ENCODE measurements around the gene RAVER2. TPM values are rescaled to one million over a fixed set of nuclear protein-coding genes. Genes with fewer than 3 reads are reported as not detected.
A peak's percentile ranks its signal among the peaks of the same experiment; 100 is the strongest.
"Not testable (repeated sequence)": the region's sequence is repeated elsewhere in the genome, so short reads cannot be mapped to it uniquely, and the experiment has no call there.

RAVER2 gene
- total RNA-seq, 1 donor from 2014 or later, result 10.1 TPM

DNA sequence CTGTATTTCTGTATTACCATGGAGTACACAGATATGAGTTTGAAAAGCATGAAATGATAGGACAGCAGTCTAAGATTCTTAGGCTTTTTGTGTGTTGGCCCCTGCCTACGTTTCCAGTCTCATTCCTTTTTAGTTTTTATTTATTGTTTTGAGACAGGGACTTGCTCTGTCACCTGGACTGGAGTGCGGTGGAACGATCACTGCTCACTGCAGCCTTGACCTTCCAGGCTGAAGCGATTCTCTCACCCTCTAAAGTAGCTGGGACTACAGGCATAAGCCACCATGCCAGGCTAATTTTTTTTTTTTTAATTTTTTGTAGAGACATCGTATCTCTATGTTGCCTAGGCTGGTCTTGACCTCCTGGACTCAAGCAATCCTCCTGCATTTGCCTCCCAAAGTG, 3.8 kb downstream of the RAVER2 start:
- DNase-seq (ENCODE audit: low spot score), result no peak

DNA sequence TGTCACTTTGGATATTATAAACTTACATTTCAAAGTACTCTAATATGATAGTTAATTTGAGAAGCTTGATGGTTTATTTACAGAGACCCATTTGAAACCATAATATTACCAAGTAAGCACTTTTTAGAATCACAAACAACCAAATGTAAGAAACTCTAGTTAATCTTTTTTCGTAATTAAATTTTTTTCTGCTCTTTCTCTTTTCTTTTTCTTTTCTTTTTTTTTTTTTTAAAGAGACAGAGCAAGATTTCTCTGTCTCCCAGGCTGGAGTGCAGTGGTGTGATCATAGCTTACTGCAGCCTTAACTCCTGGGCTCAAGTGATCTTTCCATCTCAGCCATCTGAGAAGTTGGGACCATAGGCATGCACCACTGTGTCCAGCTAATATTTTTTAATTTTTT, 5.2 kb downstream of the RAVER2 start:
- no peak for DNase-seq (ENCODE audit: low spot score)

DNA sequence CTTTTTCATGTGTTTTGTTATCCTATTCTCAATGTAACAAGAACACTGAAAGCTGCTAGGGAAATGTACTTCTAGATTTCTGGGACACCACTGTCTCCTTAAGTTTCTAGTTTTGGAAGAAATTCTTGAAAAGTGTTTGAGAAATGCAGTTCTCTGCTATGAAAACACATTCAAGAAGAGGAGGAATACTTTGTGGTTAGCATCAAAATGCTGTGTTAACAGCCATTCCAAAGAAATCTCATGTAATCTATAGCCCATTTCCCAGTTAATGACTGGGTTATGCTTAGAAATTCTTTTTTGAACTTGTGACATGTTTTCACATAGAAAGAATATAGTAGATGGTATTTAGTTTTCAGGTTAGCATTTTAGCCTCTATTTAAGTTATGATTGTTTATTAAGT, 6.0 kb downstream of the RAVER2 start:
- DNase-seq (ENCODE audit: low spot score), result no peak

DNA sequence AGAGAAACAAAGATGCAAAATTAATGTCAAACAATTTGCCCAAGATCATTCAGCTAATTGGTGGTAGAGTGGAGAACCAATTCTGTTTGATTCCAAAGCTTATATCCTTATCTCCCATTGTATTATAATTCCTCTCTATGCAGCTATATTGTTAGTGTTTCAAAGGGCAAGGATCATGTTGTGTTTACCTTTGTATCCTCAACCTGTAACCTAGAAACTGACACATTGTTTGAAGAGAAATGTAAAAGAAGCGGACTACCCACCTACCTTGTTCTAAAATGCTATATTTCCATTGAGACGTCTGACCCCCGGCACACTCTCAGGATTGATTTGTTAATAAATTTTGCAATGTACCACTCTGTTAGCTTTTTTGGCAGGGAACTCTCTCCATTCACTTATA, 9.3 kb downstream of the RAVER2 start:
- no peak for DNase-seq (ENCODE audit: low spot score)

DNA sequence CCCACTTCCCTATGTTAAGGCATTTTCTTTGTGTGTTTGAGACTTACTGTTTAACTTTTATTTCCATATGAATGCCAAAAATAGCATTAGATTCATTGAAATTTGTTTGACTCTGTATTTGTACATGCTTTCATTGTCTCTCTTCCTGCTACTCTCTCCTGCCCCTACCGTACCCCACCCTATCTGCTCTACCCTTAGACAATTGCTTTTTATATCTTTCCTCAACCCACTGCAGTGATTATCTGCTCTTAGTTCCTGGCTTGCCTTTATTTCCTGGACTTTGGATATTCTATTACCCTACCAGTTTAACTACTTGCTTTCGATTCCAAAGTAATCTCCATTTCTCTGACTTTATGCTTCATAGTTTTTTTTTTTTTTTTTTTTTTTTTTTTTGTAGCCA, 10.5 kb downstream of the RAVER2 start:
- peak; percentile 3 for DNase-seq (ENCODE audit: low spot score)

DNA sequence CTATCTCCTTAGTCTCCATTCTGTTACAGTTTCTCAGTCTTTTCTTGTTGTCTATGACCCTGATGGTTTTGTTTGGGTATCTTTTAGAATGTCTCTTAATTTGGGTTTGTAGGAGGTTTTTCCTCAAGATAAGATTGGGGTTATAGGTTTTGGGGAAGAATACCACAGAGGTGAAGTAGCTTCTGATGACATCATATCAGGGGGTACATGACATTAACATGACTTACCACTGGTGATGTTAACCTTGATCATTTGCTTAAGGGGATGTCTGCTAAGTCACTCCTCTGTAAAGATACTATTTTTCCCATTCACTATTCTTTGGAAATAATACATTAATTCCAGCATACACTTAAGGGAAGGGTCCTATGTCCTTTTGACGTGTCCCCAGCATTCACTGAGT, 11.9 kb downstream of the RAVER2 start:
- no peak for DNase-seq (ENCODE audit: low spot score)

DNA sequence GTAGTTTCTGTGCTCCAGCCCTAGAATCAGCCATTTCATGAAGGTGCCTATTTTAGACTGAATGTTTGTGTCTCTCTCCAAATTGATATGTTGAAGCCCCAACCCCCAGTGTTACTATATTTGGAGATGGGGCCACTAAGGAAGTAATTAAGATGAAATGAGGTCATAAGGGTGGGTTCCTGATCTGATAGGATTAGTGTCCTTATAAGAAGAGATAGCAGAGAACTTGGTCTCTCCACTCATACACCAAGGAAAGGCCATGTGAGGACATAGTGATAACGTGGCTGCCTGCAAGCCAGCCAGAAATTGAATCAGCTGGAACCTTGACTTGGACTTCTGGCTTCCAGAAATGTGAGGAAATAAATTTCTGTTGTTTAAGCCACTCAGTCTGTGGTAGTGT, 12.3 kb downstream of the RAVER2 start:
- DNase-seq (ENCODE audit: low spot score), result no peak

DNA sequence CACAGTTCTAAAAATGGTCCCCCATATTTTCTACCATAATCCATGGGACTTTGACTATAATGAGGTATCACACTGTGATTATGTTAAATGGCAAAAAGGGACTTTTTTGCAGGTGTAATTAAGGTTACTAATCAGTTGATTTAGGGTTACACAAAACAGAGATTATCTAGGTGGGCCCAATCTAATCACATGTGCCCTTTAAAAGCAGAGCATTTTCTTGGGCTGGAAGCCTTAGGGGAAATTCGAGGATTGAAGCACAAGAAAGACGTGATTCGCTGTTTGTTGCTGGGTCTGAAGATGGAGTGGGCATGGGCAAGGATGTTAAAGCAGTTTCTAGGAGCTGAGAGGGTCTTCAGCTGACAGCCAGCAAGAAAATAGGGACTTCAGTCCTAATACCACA, 13.4 kb downstream of the RAVER2 start:
- DNase-seq (ENCODE audit: low spot score), result no peak

DNA sequence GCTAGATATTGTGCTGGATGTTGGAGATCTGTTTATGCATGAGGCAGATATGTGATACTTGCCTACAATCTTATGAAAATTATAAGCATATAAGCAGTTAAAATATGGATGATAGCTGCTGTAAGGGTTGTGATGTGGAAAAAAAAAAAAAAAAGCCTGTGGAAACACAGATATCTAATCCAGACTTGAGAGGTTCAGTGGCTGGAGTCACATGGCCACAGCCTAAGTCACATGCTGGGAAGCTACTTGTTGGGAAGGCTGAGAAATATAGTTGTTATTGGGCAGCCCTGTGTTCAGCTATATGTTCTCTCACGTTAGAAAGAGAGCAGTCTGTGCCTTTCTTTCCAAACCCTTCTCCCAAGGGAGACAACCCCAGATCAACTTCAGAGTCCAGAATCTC, 15.1 kb downstream of the RAVER2 start:
- no peak for DNase-seq (ENCODE audit: low spot score)

DNA sequence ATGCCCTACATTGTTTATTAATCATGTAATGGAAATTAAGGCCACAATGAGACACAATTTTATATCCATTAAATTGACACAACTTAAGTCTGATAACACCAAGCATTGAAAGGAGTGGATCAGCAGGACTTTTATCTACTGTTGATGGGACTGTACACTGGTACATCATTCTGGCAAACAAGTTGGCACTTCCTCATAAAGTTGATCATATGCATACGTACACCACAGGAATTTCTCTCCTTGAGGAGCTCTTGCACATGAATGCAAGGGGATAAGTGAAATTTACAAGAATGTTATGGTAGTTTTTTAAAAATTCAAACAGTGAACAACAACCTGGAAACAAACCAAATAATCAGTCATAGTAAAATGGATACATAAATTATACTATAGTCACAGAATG, 20.1 kb downstream of the RAVER2 start:
- DNase-seq (ENCODE audit: low spot score), result no peak

DNA sequence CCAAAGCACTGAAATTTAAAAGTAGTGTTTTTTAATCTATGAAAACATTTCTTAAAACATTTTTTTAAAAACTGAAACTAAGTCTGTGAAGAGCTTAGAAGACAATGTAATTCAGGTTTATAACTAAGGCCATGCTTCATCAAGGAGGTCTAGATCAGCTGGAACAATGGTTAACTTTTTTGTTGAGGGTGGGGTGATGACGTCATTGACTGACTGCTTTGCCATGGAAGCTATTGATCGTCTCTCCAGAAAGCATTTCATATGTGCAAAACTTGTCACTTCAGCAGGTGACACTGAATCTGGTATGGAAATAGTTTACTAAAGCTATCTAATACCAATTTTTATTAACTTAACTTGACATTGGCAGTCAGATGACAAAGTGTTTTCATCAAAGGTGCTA, 21.0 kb downstream of the RAVER2 start:
- no peak for DNase-seq (ENCODE audit: low spot score)

DNA sequence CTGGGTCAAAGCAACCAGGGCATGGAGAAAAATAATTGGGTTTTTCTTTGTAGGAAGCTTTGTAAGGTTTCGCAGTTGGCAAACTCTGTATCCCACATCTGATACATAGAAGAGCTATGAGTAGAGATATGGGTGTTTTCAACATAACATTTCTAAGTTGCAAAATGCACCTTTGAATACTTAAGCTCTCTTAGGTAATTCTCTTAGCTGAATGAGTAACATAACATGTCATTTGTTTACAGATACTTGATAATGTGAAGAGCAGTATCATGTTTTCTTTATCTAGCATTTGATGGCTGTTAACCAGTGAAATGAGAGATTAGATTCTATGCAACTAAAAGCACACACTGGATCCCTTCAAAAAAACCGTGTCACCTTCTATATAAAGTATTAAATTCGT, 21.6 kb downstream of the RAVER2 start:
- no peak for DNase-seq (ENCODE audit: low spot score)

DNA sequence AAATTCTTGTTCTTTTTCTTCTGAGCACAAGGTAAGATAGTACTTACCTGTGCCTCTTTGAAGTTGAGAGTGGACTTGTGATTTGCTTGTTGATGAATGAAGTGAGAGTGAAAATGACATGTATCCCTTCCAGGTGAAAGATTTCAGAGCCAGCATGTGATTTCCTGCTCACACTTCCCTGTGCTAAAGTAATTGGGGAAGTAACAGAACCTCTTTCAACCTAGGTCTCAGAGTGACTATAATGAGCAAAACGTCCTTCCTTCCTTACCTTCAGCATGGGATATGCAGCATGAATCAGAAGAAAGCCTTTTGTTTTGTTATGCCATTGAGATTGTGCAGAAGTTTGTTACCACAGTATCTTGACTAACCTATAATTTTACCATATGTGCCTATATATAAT, 24.6 kb downstream of the RAVER2 start:
- no peak for DNase-seq (ENCODE audit: low spot score)

DNA sequence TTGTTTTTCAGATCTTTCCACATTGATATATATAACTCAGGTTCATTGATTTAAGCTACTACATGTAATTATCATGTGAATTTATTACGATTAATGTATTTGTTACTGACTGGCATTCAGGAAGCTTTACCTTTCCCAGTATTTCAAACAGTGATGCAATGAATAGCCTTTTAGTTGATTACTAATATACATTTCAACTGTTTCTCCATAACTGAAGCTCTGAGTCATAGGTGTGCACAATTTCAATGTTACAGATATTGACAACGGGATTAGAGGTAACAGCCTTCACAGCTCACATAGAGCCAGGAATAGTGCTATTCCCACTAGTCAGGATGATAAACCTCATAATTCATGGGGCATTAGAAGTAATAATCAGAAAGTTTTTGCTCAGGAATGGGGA, 25.1 kb downstream of the RAVER2 start:
- DNase-seq (ENCODE audit: low spot score), result no peak

DNA sequence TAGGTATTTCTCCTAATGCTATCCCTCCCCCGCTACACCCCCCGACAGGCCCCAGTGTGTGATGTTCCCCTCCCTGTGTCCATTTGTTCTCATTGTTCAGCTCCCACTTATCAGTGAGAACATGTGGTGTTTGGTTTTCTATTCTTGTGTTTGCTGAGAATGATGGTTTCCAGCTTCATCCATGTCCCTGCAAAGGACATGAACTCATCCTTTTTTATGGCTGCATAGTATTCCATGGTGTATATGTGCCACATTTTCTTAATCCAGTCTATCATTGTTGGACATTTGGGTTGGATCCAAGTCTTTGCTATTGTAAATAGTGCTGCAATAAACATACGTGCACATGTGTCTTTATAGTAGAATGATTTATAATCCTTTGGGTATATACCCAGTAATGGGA, 28.4 kb downstream of the RAVER2 start:
- DNase-seq (ENCODE audit: low spot score), result not testable (repeated sequence)

DNA sequence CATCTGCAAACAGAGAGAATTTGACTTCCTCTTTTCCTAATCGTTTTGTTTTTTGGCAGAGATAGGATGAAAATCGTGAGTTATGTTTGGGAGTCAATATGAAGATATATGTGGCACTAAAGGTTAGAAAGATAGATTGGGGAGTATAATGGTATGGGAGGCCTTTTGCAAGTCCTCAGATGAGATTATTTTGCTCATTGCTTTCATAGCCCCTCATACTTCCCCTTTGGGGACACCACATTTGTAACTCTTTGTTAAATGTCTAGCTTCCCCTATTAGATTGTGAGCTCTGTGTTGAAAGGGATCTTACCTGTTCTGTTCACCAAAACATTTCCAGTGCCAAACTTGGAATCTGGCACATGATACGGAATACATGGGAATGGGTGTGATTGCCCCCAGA, 30.2 kb downstream of the RAVER2 start:
- no peak for DNase-seq (ENCODE audit: low spot score)

DNA sequence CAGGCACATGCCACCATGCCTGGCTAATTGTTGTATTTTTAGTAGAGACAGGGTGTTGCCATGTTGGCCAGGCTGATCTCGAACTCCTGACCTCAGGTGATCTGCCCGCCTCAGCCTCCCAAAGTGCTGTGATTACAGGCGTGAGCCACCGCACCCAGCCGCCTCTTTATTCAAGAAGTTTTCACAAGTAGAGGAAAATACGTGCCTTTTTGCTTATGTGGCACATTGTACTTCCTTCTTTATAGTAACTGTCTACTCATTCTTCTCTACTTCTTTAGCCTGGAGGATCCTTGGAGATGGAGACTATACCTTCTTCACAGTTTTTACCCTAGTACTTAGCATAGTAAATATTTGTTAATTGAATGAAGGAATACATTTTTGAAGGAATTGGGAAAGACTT, 37.2 kb downstream of the RAVER2 start:
- not testable (repeated sequence) for DNase-seq (ENCODE audit: low spot score)

DNA sequence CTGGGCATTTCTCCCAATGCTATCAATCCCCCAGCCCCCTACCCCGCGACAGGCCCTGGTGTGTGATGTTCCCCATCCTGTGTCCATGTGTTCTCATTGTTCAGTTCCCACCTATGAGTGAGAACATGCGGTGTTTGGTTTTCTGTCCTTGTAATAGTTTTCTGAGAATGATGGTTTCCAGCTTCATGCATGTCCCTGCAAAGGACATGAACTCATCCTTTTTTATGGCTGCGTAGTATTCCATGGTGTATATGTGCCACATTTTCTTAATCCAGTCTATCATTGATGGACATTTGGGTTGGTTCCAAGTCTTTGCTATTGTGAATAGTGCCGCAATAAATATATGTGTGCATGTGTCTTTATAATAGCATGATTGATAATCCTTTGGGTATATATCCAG, 38.0 kb downstream of the RAVER2 start:
- DNase-seq (ENCODE audit: low spot score), result not testable (repeated sequence)

DNA sequence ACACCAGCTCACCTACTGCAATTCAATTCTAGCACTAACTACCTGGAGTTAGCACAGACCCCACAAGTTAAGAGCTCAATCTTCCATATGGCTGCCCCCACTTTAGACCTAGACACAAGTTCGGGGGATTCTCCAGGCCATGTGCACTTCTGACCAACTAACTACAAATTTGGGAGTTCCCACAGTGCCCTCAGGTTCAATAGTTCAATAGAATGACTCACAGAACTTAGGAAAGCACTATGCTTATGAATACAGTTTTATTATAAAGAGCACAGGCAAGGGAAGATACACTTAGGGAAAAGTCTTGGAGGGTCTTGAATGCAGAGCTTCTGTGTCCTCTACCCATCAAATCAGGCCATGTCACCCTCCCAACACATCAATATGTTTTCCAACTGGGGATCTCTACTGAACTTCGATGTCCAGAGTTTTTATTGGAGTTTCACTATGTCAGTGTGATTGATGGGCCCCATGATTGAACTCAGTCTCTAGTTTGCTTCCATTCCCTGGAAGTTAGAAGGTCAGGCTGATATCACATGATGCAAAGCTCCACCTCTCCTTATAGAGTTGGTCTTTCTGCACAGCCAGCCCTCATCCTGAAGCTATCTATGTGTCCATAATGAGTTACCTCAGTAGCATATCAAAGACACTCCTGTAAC, 46.1 kb downstream of the RAVER2 start:
- no peak for DNase-seq (ENCODE audit: low spot score)

DNA sequence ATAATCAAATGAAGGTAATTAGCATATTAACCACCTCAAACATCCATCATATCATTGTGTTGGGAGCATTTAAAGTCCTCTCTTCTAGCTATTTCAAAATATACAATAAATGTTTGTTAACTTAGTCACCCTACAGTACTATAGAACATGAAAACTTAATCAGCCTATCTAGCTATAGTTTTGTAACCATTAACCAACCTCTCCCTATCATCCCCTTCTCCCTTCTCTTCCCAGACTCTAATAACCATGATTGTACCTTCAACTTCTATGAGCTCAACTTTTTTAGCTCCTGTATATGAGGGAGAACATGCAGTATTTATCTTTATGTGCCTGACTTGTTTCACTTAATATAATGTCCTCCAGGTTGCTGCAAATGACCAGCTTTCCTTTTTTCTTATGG, 54.0 kb downstream of the RAVER2 start:
- no peak for DNase-seq (ENCODE audit: low spot score)

DNA sequence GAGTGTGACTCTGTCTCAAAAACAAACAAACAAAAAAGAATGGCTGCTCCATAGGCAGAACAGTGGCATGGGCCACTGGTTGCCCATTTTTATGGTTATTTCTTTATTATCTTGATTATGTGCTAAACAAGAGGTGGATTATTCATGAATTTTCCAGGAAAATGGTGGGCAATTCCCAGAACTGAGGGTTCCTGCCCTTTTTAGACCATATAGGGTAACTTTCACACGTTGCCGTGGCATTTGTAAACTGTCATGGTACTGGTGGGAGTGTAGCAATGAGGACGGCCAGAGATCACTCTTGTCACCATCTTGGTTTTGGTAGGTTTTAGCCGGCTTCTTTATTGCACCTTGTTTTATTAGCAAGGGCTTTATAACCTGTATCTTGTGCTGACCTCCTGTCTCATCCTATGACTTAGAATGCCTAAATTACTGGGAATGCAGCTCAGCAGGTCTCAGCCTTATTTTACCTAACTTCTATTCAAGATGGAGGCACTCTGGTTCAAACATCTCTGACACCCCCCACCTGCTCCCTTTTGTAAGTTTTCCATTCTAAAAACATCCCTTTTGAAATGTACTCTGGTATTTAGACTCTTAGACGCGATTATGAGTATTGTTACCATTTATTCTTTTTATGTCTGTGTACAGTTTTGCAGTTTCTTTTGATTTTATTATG, 57.1 kb downstream of the RAVER2 start:
- no peak for DNase-seq (ENCODE audit: low spot score)

DNA sequence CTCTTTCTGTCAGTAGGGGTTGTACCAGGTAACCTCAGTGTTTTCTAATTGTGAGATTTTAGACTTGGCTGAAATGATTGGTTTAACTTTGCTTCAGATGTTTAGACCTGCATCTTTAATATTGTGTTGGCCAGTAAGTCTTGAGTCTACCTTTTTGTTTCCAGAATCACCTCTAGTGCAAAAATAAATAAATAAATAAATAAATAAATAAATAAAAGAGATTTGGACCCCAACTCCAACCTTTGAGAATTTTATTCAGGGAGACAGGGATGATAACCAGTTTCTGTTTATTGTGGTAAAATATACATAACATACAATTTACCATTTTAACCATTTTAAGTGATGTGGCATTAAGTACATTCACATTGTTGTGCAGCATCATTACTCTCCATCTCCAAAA, 64.4 kb downstream of the RAVER2 start:
- DNase-seq (ENCODE audit: low spot score), result no peak

DNA sequence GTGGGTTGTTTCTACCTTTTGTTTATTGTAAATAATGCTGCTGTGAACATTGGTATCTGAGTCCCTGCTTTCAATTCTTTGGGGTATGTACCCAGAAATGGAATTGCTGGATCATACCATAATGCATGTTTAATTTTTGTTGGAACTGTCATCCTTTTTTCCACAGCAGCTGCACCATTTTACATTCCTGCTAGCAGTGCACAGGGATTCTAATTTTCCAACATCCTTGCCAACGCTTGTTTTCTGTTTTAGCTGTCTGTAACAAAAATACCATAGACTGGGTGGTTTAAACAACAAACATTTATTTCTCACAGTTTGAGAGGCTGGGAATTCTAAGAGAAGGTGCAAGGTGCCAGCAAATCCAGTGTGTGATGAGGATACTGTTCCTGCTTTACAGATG, 65.1 kb downstream of the RAVER2 start:
- no peak for DNase-seq (ENCODE audit: low spot score)

DNA sequence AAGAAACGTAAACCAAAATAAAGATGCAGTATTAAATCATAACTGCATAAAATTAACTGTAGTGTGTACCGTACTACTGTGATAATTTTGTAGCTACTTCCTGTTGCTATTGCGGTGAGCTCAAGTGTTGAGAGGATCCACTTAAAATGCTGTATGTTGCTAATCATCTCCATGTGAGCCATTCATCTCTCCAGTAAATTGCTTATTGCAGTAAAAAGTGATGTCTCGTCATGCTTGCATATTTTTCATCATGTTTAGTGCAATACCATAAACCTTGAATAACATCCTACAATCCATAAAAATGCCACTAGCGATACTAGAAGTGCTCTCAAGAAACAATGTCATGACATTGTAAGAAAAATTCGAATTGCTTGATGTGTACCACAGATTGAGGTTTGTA, 66.3 kb downstream of the RAVER2 start:
- DNase-seq (ENCODE audit: low spot score), result no peak

Measured in umbilical cord (tissue), 2 donors.